WTC11 (cell line): ENCODE data around the gene OR5B12. TPM values are rescaled to one million over a fixed set of nuclear protein-coding genes. Genes with fewer than 3 reads are reported as not detected.
"Not testable (repeated sequence)": the region's sequence is repeated elsewhere in the genome, so short reads cannot be mapped to it uniquely, and the experiment has no call there.

Source experiments
- ATAC-seq: fragments of 200-7000 bp; cut with Tn5 transposase; 2 replicates; pipeline ENCODE4 v1.10.0; 2021; ENCODE audit warnings: mild to moderate bottlenecking, moderate library complexity
- CTCF ChIA-PET: fragments of 300-600 bp; sonication (Branson Sonifier 250); formaldehyde crosslinking; loops from one replicate; lab custom pipeline; 2021; ENCODE audit warnings: antibody characterized with exemption; lab: Charles Lee
- POLR2A ChIA-PET: fragments of 350-600 bp; sonication (Branson Sonifier 250); formaldehyde crosslinking; loops from one replicate; lab custom pipeline; 2021; ENCODE audit warnings: antibody characterized with exemption; lab: Charles Lee
- DNase-seq: peaks from one replicate; pipeline ENCODE4 v3.0.0; 2021; ENCODE audit warnings: low spot score
- H3K27ac Mint-ChIP-seq: 2 replicates; pipeline ENCODE4 v1.8.0; 2021; ENCODE audit warnings: mixed read lengths
- H3K27me3 Mint-ChIP-seq: 2 replicates; pipeline ENCODE4 v1.8.0; 2021; ENCODE audit warnings: low read depth, mild to moderate bottlenecking, moderate library complexity, mixed read lengths
- H3K36me3 Mint-ChIP-seq: 2 replicates; pipeline ENCODE4 v1.8.0; 2021; ENCODE audit warnings: mixed read lengths
- H3K4me1 Mint-ChIP-seq: 2 replicates; pipeline ENCODE4 v1.8.0; 2022; ENCODE audit warnings: mixed read lengths
- H3K4me3 Mint-ChIP-seq: 2 replicates; pipeline ENCODE4 v1.8.0; 2021; ENCODE audit warnings: mild to moderate bottlenecking, moderate library complexity, mixed read lengths
- H3K9me3 Mint-ChIP-seq: 2 replicates; pipeline ENCODE4 v1.8.0; 2021; ENCODE audit warnings: mixed read lengths
- CBFB ChIP-seq: sonication (generic); formaldehyde crosslinking; IDR thresholded peaks from 2 replicates; pipeline ENCODE4 v1.8.1; 2022; ENCODE audit warnings: mild to moderate bottlenecking, low read depth, missing genetic modification reagents
- CTCF ChIP-seq: fragments of 200-600 bp; IDR thresholded peaks from 2 replicates; pipeline ENCODE4 v1.8.0; 2022; ENCODE audit warnings: antibody characterized with exemption
- E2F5 ChIP-seq: sonication (generic); formaldehyde crosslinking; IDR thresholded peaks from 2 replicates; pipeline ENCODE4 v1.8.1; 2022; ENCODE audit warnings: mild to moderate bottlenecking, moderate library complexity, missing genetic modification reagents
- JAZF1 ChIP-seq: fragments of 250-450 bp; sonication (Bioruptor Pico); IDR thresholded peaks from 2 replicates; pipeline ENCODE4 v1.9.0; 2021; ENCODE audit warnings: moderate library complexity, mild to moderate bottlenecking, inconsistent platforms
- KAT7 ChIP-seq: sonication (generic); formaldehyde crosslinking; IDR thresholded peaks from 2 replicates; pipeline ENCODE4 v1.8.1; 2023; ENCODE audit warnings: missing genetic modification reagents, mild to moderate bottlenecking, borderline replicate concordance
- NR3C1 ChIP-seq: sonication (generic); formaldehyde crosslinking; conservative IDR thresholded peaks from 2 replicates; pipeline ENCODE4 v1.8.1; 2023; ENCODE audit warnings: low read depth, mild to moderate bottlenecking, missing genetic modification reagents
- RELA ChIP-seq: sonication (generic); formaldehyde crosslinking; IDR thresholded peaks from 2 replicates; pipeline ENCODE4 v1.8.1; 2022; ENCODE audit warnings: missing genetic modification reagents, mild to moderate bottlenecking, borderline replicate concordance
- SOX15 ChIP-seq: fragments of 250-450 bp; sonication (Bioruptor Pico); IDR thresholded peaks from 2 replicates; pipeline ENCODE4 v1.9.0; 2021; ENCODE audit warnings: mild to moderate bottlenecking
- TCF7 ChIP-seq: sonication (generic); formaldehyde crosslinking; IDR thresholded peaks from 2 replicates; pipeline ENCODE4 v1.8.0; 2022; ENCODE audit warnings: mild to moderate bottlenecking, low read depth, missing genetic modification reagents, moderate library complexity
- ZBTB21 ChIP-seq: sonication (generic); formaldehyde crosslinking; IDR thresholded peaks from 2 replicates; pipeline ENCODE4 v1.8.1; 2023; ENCODE audit warnings: mild to moderate bottlenecking, missing genetic modification reagents, borderline replicate concordance
- ZNF219 ChIP-seq: sonication (generic); formaldehyde crosslinking; IDR thresholded peaks from 2 replicates; pipeline ENCODE4 v1.8.0; 2023; ENCODE audit warnings: missing genetic modification reagents, mild to moderate bottlenecking, borderline replicate concordance
- ZNF396 ChIP-seq: fragments of 250-450 bp; sonication (Bioruptor Pico); IDR thresholded peaks from 2 replicates; pipeline ENCODE4 v1.8.0; 2021; ENCODE audit warnings: mild to moderate bottlenecking, moderate library complexity, borderline replicate concordance
- ZNF423 ChIP-seq: fragments of 250-450 bp; sonication (Bioruptor Pico); IDR thresholded peaks from 2 replicates; pipeline ENCODE4 v2.1.2; 2022; ENCODE audit warnings: mild to moderate bottlenecking, moderate library complexity
- ZNF671 ChIP-seq: fragments of 250-450 bp; sonication (Bioruptor Pico); IDR thresholded peaks from 2 replicates; pipeline ENCODE4 v1.8.0; 2021; ENCODE audit warnings: mild to moderate bottlenecking
- total RNA-seq: library from RNA; stranded (reverse); gene quantifications from 3 replicates; pipeline ENCODE4 v1.2.3, GENCODE V29; 2021
- TF ChIP-seq, protein P1 (sequence below): sonication (generic); formaldehyde crosslinking; IDR thresholded peaks from 2 replicates; pipeline ENCODE4 v1.8.1; 2023; ENCODE audit warnings: mild to moderate bottlenecking, missing genetic modification reagents, moderate library complexity
- TF ChIP-seq, protein P2 (sequence below): sonication (generic); formaldehyde crosslinking; IDR thresholded peaks from 2 replicates; pipeline ENCODE4 v1.8.0; 2022; ENCODE audit warnings: mild to moderate bottlenecking, missing genetic modification reagents
- TF ChIP-seq, protein P3 (sequence below): fragments of 250-450 bp; sonication (Bioruptor Pico); IDR thresholded peaks from 2 replicates; pipeline ENCODE4 v1.9.0; 2021; ENCODE audit warnings: mild to moderate bottlenecking

The OR5B12 gene
- total RNA-seq, 1 experiment from 2014 or later, result not detected

GRCh38 chr11:58406774-58407173 is 35.3 kb downstream of the OR5B12 start, which contains the start of gene OR5B3 (continued):
- TF ChIP-seq, protein P1, sequence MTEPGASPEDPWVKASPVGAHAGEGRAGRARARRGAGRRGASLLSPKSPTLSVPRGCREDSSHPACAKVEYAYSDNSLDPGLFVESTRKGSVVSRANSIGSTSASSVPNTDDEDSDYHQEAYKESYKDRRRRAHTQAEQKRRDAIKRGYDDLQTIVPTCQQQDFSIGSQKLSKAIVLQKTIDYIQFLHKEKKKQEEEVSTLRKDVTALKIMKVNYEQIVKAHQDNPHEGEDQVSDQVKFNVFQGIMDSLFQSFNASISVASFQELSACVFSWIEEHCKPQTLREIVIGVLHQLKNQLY, result no peak
- TF ChIP-seq ZBTB21 (CRISPR knock-in tag) (no peak), E2F5 (CRISPR knock-in tag) (no peak), ZNF671 (no peak), NR3C1 (CRISPR knock-in tag) (no peak)

DNA sequence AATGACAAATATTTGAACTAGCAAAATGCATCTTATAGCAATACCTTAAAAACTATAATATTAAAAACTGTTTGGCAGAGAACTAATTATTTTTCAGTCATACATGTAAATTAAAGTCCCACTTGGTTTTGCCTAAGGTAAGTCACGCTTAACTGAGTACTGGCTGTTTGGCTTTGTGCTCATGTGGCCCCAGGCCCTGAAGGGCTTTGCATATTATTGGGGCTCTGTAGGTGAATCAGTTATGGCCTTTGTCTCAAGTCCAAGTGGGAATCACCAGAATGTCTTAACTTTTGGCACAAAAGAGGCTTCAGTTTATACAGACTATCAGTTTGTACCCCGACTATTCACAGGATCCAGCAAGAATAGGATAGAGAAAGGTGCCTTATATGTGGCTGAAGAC is 42.4 kb downstream of the OR5B12 start:
- H3K27me3 Mint-ChIP-seq, H3K27ac Mint-ChIP-seq, DNase-seq, POLR2A ChIA-PET, H3K36me3 Mint-ChIP-seq, H3K4me1 Mint-ChIP-seq, H3K4me3 Mint-ChIP-seq: not testable (repeated sequence)
- peak; percentile 67 for ATAC-seq
- CTCF ChIA-PET, result interaction anchor here (1.2 kb wide), 1 partner anchor 124 kb away, joined by 4 read pairs; no protein-coding TSS in a partner anchor
- H3K9me3 Mint-ChIP-seq, result peaks cover 14% of the 10 kb centered on the region

DNA sequence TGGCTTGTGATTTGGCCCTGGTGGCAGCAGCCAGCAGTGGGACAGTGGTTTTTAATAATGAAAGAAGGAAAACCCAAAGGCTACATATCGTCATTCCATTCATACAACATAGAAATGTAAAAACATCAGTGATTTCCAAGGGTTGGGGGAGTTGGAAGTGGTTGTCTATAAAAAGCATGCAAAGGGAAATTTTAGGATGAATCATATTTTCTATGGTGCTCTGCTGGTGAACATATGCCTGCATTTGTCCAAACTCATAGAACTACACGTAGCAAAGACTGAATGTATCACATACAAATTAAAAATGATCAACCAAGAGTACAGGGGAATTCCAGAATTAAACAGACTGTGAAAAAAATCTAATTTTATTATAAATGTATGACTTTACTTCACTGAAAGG is 46.5 kb downstream of the OR5B12 start:
- DNase-seq (no peak), ATAC-seq (no peak)
- CTCF ChIA-PET, result no interaction called here
- POLR2A ChIA-PET, result no interaction called here
- no peak for TF ChIP-seq JAZF1 (CRISPR knock-in tag)
- TF ChIP-seq, protein P2, sequence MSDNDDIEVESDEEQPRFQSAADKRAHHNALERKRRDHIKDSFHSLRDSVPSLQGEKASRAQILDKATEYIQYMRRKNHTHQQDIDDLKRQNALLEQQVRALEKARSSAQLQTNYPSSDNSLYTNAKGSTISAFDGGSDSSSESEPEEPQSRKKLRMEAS (CRISPR knock-in tag), result no peak
- no peak for TF ChIP-seq RELA (CRISPR knock-in tag)
- no peak for TF ChIP-seq E2F5 (CRISPR knock-in tag)
- TF ChIP-seq TCF7 (CRISPR knock-in tag), result no peak
- no peak for TF ChIP-seq CTCF
- no peak for TF ChIP-seq SOX15 (CRISPR knock-in tag)
- TF ChIP-seq KAT7 (CRISPR knock-in tag), result no peak
- no peak for TF ChIP-seq ZNF219 (CRISPR knock-in tag)
- no peak for TF ChIP-seq ZNF396 (CRISPR knock-in tag)
- no peak for TF ChIP-seq CBFB (CRISPR knock-in tag)
- TF ChIP-seq, protein P3, sequence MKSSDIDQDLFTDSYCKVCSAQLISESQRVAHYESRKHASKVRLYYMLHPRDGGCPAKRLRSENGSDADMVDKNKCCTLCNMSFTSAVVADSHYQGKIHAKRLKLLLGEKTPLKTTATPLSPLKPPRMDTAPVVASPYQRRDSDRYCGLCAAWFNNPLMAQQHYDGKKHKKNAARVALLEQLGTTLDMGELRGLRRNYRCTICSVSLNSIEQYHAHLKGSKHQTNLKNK (CRISPR knock-in tag), result no peak
- TF ChIP-seq ZNF423 (CRISPR knock-in tag), result no peak
- H3K4me3 Mint-ChIP-seq, result no peak overlapping the region
- H3K27me3 Mint-ChIP-seq, result no peaks in the 10 kb centered on the region
- H3K27ac Mint-ChIP-seq, result no peak overlapping the region
- peaks cover 5% of the 10 kb centered on the region for H3K4me1 Mint-ChIP-seq
- peaks cover 6% of the 10 kb centered on the region; the same call in 1 of the 2 replicates for H3K36me3 Mint-ChIP-seq
- H3K9me3 Mint-ChIP-seq, result peaks cover 20% of the 10 kb centered on the region
